T-helper 2 cell treated with Interferon-gamma antibody and Interleukin-4, amounts not matched to agents 100 ng/mL and 5 ng/mL, for 36 hours (primary cell): ENCODE data around the gene PIM3. TPM values are rescaled to one million over a fixed set of nuclear protein-coding genes. Genes with fewer than 3 reads are reported as not detected.

Experiments
- intact Hi-C: fragments of 100-400 bp; cut with micrococcal nuclease; formaldehyde crosslinking; loops from one replicate; pipeline ENCODE4 v1.15.1; 2023
- total RNA-seq: library from RNA; stranded (reverse); gene quantifications from 2 replicates; pipeline ENCODE4 v1.2.3, GENCODE V29; 2022

PIM3 gene
- total RNA-seq, 1 donor from 2014 or later = 52.8 TPM

- intact Hi-C loops = no loop called here
These were observed 4.8 kb downstream of the PIM3 start for GRCh38 chr22:49965091-49966040.

- intact Hi-C loops = no loop called here
These were observed 5.6 kb downstream of the PIM3 start for GRCh38 chr22:49966041-49966773.

DNA sequence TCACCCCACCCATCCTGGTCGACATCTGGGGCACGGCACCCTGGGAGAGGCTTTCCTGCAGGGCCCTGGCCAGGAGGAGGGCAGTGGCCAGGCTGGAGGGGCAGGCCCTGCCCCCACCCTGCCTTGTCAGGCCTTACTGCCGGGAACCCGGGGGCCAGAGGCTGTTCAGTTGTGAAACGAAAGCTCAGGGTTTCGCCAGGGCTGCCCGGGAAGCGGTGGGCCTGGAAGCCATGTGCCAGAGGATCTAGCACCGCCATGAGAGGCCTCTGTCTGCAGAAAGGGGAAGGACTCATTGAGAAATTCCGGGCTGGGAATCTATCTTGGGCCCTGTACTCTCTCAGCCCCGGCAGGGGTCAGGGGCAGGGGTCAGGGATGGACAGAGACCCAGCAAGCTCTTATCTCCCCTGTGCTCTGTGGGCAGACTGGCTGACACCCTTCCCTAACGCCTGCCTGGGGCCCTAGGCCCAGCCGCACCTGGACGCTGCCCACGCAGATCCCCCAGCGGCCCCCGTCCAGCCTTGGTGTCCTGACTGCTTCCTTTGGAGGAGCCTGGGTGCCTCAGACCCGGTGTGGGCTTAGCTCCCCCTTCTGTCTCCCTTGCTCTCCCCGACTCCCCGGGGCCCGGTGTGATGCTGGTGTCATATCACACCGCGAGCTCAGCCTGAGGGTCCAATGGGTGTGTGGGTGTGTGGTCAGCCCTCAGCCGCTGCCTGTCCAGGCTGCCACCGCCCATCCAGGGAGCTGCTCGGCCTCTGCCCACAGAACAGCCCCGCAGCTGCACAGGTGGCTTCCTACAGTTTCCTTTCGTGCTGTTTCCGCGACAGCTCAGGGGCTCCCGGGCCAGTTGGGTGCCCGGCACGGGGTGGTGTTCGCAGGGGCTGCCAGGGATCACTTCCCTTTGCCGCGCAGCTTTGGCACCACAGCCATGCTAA, 6.5 kb downstream of the PIM3 start:
- intact Hi-C loops = no loop called here

GRCh38 chr22:49967706-49968208, 7.2 kb downstream of the PIM3 start:
- intact Hi-C loops = no loop called here

DNA sequence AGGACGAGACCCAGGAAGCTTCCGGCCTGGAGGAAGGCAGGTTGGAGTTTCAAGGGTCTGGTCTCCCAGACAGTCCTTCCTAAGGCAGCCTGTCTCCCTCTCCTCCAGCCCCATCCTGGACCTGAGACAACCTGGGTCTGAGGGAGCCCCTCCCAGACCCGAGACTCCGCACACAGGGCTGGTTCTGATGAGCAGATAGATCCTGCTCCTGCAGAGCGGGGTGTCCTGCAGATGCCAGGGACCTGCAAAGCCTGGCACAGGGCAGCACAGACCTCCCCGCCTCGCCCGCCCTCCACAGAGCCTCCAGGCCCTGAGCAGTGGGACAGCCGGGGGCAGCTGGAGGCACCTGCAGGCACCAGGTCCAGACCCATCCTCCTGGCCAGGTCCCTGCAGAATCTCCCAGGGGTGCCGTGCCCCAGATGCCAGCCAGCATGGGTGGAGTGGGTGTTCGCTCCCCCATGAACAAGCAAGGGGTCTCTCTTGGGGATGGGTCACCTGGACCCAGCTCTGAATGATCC, 7.8 kb downstream of the PIM3 start:
- intact Hi-C loops = no loop called here

DNA sequence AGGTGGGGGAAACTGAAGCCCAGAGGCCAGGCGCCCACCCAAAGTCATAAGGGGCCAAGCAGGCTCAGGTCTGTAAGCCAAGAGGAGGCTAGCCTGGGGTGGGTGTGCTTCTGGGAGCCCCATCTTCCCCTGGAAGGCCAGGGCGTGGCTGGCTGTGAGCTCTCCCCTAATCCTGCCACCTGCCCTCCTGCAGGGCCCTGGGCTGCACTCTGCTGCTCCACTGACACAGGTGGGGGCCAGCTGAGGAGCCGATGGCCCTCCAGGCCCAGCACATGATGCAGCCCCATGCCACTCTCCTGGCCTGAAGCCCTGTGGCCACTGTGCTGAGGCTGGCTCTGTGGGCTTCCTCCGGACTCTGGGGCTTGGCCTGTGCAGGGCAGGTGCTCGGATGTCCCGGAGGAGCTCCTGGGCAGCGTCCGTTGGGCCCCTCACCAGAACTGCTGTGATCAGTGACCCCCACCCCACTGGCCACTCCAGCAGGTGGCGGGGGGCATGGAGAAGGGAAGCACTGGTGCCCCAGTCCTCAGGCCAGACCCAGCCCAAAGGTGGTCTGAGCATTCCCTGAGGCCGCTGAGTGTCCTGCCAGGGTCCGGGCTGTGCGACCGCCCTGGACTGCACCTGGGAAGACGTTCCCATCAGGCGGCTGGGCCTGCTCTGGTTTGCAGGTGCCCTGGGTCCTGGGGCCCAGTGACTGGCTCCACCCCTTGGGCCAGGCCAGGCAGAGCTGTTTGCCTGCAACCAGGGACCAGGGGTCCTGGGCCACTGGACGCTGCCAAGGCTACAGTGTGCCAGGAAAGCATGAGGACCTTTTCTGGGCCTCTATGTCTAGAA, 8.5 kb downstream of the PIM3 start:
- intact Hi-C loops = no loop called here

- intact Hi-C loops = loop anchor here (2.0 kb wide), 1 partner anchor 33 kb away; no protein-coding TSS in a partner anchor
These were observed 9.4 kb downstream of the PIM3 start for GRCh38 chr22:49969751-49970527.

DNA sequence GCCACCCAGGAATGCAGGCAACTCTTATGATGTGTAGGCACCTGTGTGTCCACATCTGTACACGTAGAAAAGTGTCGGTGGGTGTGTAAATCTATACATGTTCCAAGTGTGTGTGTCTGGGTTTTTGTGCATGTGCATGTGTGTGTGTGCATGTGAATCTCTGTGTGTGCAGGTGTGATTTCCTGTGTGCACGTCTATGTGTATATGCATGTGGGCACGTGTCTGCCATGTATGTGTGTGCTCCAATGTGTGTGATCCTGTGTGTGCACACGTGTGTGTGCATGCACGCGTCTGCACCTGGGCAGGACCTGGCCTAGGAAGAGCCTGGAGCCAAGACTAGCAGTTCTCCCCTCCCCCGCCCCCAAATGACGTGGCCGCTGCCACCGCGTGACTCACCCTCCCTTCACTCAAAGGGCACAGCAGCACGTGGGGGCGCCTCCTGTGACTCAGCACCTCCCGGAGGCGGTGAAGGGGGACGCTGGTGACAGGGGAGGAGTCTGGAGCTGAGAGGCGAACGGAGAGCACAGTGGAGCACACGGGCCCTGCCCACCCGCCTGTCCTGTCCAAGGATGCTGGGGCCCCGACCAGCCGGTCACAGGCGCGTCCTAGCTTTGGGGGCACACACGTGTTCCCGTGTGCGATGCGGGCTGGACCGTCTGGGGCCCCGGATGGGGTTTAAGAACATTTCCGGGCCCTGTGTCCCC, 10.1 kb downstream of the PIM3 start:
- intact Hi-C loops = loop anchor here (2.0 kb wide), 1 partner anchor 34 kb away; no protein-coding TSS in a partner anchor

DNA sequence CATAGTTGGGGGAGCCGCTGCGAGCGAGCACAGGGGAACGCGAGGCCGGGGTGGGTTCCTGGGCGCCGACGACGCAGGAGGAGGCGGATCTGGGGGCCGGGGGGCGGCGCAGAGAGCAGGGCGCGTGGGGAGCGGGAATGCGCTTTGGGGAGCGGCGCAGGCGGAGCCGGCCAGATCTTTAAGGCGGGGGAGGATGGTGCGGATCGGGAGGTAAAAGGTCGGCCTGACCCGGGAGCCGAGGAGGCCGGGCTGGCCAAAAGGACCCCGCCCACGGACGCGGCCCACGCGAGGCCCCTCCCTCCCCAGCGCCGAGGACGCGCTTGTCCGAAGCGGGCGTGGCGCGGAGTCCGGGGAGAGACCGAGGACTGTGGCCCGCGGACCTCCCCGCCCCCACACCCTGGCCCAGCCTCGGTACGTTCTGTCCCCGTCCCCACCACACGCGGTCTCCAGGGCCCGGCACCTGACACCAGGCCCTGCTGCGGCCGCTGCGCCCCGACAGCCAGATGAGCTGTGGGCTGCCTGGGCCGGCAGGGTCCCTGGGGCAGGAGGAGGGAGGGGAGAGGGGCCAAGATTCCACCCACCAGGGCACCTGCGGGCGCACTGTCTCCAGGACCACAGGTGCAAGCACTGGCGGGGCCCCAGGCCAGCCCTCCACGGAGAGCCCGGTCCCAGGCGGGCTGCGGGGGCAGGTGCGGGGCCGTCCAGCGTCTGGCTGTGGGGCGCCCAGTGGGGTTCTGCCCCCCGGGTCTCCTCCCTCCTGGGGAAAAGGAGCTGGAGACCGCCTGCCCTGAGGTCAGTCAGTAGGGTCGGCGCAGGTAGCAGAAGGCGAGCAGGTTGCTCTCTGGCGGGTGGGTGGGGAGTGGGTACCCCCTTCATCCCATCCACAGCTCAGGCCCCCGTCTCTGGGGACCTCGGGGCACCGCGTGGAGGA, 10.9 kb downstream of the PIM3 start:
- intact Hi-C loops = loop anchor here (2.0 kb wide), 1 partner anchor 35 kb away; no protein-coding TSS in a partner anchor

DNA sequence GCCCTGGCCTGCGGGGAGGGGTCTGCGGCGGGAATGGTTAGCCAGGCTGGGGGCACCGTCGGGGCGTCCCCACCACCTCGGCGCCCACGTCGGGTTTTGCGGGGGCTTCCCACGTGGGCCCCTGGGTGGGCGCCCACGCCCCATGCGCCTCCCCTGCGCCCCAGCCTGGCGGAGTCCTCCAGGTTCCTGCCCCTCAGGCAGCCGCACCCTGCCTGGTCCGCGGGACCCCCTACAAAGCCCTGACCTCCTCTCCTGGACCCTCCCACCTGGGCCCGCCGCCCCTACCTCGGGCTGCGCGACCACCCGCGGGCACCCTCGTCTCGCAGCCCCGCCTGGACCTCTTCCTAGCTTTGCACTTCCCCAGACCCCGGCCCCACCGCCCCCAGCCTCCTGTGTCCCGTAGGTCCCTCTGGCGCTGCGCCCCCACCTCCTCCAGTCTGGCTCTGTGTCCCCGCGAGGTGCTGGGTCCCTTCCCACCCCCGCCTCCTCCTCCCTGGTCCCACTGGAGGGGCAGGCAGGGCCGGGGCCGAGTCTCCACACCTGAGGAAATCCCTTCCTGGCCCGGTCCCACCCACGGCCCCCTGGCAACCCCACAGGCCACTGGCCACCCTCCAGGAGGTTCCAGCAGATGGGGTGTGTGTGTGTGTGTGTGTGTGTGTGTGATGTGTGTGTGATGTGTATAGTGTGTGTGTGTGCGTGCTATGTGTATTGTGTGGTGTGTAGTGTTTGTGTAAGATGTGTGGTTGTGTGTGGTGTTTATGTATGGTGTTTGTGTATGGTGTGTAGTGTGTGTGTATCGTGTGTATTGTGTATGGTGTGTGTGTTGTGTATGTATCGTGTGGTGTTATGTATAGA, 11.8 kb downstream of the PIM3 start:
- intact Hi-C loops = no loop called here

- intact Hi-C loops = no loop called here
These were observed 12.7 kb downstream of the PIM3 start for GRCh38 chr22:49973018-49973961.

GRCh38 chr22:49975543-49976389, 15.2 kb downstream of the PIM3 start:
- intact Hi-C loops = loop anchor here (5.0 kb wide), 1 partner anchor 52 kb away; no protein-coding TSS in a partner anchor

DNA sequence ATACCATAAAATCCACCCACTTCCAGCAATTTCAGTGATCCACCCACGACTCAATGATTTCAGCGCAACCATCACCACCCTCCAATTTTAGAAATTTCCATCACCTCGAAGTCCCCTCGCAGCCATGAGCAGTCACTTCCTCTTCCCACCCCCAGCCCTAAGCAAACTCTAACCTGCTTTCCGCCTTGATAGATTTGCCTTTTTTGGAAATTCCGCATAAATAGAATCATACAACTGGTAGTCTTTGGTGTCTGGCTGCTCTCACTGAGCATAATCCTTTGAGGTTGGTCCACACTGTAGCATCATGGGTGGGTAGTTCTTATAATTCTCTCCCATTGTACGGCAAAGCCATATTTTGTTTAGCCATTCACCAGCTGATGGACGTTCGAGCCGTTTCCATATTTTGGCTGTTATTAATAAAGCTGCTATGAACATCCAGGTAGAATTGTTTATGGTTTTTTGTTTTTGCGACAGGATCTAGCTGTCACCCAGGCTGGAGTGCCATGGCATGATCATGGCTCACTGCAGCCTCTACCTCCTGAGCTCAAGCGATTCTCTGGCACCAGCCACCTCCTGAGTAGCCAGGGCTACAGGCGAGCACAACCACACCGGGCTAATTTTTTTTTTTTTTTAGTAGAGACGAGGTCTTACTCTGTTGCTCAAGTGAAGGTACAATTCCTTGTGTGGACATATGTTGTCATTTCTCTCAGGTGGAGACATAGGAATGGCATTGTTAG, 16.0 kb downstream of the PIM3 start:
- intact Hi-C loops = loop anchor here (5.0 kb wide), 1 partner anchor 51 kb away; no protein-coding TSS in a partner anchor
